Measurements from ENCODE around the gene PPP3R1.
A peak's percentile ranks its signal among the peaks of the same experiment; 100 is the strongest.

PPP3R1 gene

GRCh38 chr2:68250196-68250595 is 2.1 kb downstream of the PPP3R1 start:
- no peak for TF ChIP-seq POLR2A (IDR thresholded peaks at IDR 0.05; ENCODE audit: low read length)
- TF ChIP-seq GATA1 (IDR thresholded peaks at IDR 0.05; ENCODE audit: low read depth, low read length): no peak
- peak in 1 of 2 experiments; percentile 62 for DNase-seq

GRCh38 chr2:68248806-68249205 is 3.5 kb downstream of the PPP3R1 start:
- peak in 1 of 2 experiments; percentile 40 for DNase-seq
- TF ChIP-seq POLR2A (IDR thresholded peaks at IDR 0.05; ENCODE audit: low read length) (no peak), GATA1 (IDR thresholded peaks at IDR 0.05; ENCODE audit: low read depth, low read length) (no peak)

DNA sequence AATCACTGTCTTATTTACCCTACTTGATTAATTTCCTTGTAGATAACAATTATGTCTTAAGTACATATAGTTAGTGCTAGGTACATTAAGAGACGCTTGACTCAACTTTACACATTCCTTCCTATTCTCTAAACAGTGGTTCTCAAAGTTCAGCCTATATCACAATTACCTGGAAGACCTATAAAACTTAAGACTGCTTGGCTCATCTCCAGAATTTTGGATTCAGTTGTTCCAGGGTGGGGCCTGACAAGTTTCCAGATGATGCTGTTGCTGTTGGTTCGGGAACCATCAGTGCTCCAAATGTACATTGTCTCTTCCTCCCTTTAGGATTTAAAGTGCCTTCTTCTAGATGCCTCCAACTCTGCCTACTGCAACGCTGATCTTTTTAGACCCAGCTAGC is 4.0 kb downstream of the PPP3R1 start:
- peak in 1 of 2 experiments; percentile 49 for DNase-seq
- no peak for TF ChIP-seq GATA1 (IDR thresholded peaks at IDR 0.05; ENCODE audit: low read depth, low read length)
- no peak for TF ChIP-seq POLR2A (IDR thresholded peaks at IDR 0.05; ENCODE audit: low read length)

- TF ChIP-seq POLR2A (IDR thresholded peaks at IDR 0.05; ENCODE audit: low read length) (no peak), GATA1 (IDR thresholded peaks at IDR 0.05; ENCODE audit: low read depth, low read length) (no peak)
- DNase-seq: no peak
Observed at GRCh38 chr2:68246396-68246795, 5.9 kb downstream of the PPP3R1 start.

GRCh38 chr2:68245672-68246071 is 6.7 kb downstream of the PPP3R1 start:
- DNase-seq: no peak
- no peak for TF ChIP-seq POLR2A (IDR thresholded peaks at IDR 0.05; ENCODE audit: low read length)
- no peak for TF ChIP-seq GATA1 (IDR thresholded peaks at IDR 0.05; ENCODE audit: low read depth, low read length)

GRCh38 chr2:68245066-68245465 is 7.3 kb downstream of the PPP3R1 start:
- DNase-seq: no peak
- no peak for TF ChIP-seq GATA1 (IDR thresholded peaks at IDR 0.05; ENCODE audit: low read depth, low read length)
- no peak for TF ChIP-seq POLR2A (IDR thresholded peaks at IDR 0.05; ENCODE audit: low read length)

GRCh38 chr2:68244456-68244855 is 7.9 kb downstream of the PPP3R1 start:
- DNase-seq: peak in 1 of 2 experiments; percentile 32
- TF ChIP-seq GATA1 (IDR thresholded peaks at IDR 0.05; ENCODE audit: low read depth, low read length): no peak
- TF ChIP-seq POLR2A (IDR thresholded peaks at IDR 0.05; ENCODE audit: low read length): no peak

GRCh38 chr2:68241732-68242131 is 10.6 kb downstream of the PPP3R1 start:
- peak in 1 of 2 experiments; percentile 53 for DNase-seq
- TF ChIP-seq GATA1 (IDR thresholded peaks at IDR 0.05; ENCODE audit: low read depth, low read length): no peak
- TF ChIP-seq POLR2A (IDR thresholded peaks at IDR 0.05; ENCODE audit: low read length): no peak

DNA sequence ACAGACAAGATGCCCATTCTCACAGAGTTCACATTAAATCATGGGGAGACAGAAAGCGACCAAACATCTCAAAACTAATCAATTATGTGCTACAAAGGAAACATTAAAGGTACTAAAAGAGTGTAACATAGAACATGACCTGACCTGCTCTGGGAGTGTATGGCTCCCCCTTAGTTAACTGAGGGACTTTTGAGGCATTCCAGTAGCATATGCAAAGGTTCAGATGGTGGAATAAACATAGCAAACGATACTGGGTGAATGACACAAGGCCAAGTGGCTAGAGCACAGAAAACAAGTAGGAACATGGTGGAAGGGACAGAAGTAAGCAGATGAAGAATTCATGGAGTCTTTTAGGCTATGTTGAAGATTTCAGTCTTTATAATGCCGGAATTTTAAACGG is 11.9 kb downstream of the PPP3R1 start:
- DNase-seq: no peak
- TF ChIP-seq GATA1 (IDR thresholded peaks at IDR 0.05; ENCODE audit: low read depth, low read length) (no peak), POLR2A (IDR thresholded peaks at IDR 0.05; ENCODE audit: low read length) (no peak)

DNA sequence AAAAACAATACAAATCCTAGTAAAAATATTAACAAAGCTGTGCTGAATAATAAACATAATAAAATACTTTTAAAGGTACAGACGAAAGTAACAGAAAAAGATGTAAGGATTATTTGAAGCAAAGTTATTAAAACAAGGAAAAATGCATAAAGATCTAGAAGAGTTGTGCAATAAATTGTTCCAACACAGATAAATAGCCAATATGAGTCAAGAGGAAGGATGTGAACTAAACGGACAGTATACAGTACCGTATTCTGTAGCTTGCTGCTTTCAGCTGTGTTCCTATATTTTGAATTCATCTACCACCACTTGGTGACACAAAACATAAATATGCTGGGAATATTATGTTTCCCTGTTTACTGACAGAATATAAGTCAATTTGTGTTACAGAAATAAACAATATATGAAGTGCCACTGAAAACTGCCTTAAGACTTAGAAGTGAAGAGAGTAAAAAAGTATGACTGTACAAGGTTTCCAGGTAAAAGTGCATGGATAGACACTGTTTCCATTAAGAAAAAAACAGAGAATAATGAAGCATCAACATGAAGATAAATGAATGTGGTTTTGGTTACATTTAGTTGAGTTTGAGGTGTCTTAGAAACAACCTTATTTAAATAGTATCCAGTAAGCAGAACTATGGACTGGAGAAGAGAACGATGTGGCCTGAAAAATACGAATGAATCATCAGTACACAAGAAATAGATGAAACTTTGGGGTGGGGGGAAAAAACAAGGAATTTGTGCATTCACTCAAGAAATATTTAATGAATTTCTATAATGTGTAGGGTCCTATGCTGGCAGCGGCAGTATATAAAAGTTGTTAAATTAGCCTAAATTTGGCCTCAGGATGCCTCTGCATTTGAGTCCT is 13.1 kb downstream of the PPP3R1 start:
- DNase-seq: no peak
- TF ChIP-seq GATA1 (IDR thresholded peaks at IDR 0.05; ENCODE audit: low read depth, low read length) (no peak), POLR2A (IDR thresholded peaks at IDR 0.05; ENCODE audit: low read length) (no peak)

- TF ChIP-seq GATA1 (IDR thresholded peaks at IDR 0.05; ENCODE audit: low read depth, low read length) (no peak), POLR2A (IDR thresholded peaks at IDR 0.05; ENCODE audit: low read length) (no peak)
- DNase-seq: no peak
Observed at GRCh38 chr2:68237976-68238580, 14.3 kb downstream of the PPP3R1 start.

- no peak for DNase-seq
- TF ChIP-seq GATA1 (IDR thresholded peaks at IDR 0.05; ENCODE audit: low read depth, low read length) (no peak), POLR2A (IDR thresholded peaks at IDR 0.05; ENCODE audit: low read length) (no peak)
Observed at GRCh38 chr2:68237404-68237803, 14.9 kb downstream of the PPP3R1 start.

- DNase-seq: no peak
- TF ChIP-seq POLR2A (IDR thresholded peaks at IDR 0.05; ENCODE audit: low read length): no peak
- no peak for TF ChIP-seq GATA1 (IDR thresholded peaks at IDR 0.05; ENCODE audit: low read depth, low read length)
Observed at GRCh38 chr2:68236876-68237275, 15.5 kb downstream of the PPP3R1 start.

- TF ChIP-seq GATA1 (IDR thresholded peaks at IDR 0.05; ENCODE audit: low read depth, low read length) (no peak), POLR2A (IDR thresholded peaks at IDR 0.05; ENCODE audit: low read length) (no peak)
- no peak for DNase-seq
Observed at GRCh38 chr2:68236103-68236734, 16.1 kb downstream of the PPP3R1 start.
